Kidney tubule cell (primary cell): ENCODE results near the gene KBTBD4.
"Not testable (repeated sequence)": the region's sequence is repeated elsewhere in the genome, so short reads cannot be mapped to it uniquely, and the experiment has no call there.

ENCODE experiments used
- DNase-seq: peaks from one replicate; pipeline ENCODE4 v3.0.0-alpha.2; 2018; ENCODE audit warnings: low spot score

Gene KBTBD4

GRCh38 chr11:47526032-47526431 is 52.7 kb downstream of the KBTBD4 start:
- not testable (repeated sequence) for DNase-seq

DNA sequence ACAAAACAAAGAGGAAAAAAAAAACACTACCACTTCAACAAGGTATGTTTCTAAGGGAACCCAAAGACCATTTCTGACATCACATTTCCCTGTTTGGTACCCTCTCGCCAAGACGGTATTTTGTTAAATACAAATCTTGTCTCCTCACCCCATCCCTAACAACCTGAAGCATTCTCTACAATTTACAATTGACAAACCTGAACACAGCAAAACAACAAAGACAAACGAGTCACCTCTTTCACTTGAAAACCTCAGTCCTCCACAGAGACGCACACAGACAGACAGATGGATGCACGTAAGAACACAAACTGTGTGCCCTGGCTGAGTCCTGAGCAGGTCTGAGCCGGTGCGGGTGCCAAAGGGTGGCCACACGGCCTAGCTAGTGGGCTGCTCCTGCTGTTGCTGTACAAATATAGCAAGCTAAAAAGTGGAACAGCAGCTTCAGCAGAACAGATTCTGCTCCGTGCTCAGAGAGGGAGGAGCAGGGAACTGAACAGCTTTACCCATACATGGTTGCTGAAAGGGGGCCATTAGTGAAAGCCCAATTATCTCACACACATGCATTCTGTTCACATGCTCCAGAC is 54.4 kb downstream of the KBTBD4 start:
- peak; percentile 35 for DNase-seq

- DNase-seq: peak; percentile 79
Observed at GRCh38 chr11:47523490-47524225, 55.1 kb downstream of the KBTBD4 start.
